ENCODE results near the gene TMBIM6.

DNA sequence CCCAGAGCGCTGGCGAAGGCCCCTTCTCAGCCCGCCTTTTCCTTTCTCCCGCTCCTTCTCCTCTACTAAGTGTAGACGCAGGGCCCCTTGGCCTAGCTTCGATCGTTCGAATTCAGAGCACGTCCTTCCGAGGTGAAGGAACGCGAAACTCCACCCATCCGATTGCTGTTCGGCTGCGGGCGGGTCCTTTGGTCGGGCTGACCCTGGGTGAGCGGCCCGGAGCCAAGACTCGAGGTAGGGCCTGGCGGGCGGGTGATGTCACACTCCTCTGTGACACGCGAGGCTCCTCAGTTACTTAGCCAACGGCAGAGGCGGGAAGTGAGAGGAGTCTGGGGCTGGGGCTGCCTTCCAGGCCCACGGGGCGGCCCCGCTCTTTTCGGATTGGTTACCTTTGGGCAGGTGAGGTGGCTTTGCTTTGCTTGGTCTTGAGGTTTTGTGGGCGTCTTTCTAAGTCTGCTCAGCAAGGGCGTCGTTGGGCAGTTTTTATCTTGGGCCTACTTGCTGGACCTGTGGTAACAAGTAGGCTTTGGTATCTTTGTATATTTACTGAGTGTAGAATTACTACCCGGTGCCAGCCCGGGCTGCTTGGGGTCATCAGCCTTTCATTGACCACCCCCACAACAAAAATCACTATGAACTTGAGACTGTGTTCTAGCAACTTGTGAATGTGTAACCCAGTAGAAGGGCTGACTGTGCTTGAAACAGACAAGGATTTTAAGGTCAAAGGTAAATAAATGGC, 694 bp downstream of the TMBIM6 start:
- TF ChIP-seq, protein P1, sequence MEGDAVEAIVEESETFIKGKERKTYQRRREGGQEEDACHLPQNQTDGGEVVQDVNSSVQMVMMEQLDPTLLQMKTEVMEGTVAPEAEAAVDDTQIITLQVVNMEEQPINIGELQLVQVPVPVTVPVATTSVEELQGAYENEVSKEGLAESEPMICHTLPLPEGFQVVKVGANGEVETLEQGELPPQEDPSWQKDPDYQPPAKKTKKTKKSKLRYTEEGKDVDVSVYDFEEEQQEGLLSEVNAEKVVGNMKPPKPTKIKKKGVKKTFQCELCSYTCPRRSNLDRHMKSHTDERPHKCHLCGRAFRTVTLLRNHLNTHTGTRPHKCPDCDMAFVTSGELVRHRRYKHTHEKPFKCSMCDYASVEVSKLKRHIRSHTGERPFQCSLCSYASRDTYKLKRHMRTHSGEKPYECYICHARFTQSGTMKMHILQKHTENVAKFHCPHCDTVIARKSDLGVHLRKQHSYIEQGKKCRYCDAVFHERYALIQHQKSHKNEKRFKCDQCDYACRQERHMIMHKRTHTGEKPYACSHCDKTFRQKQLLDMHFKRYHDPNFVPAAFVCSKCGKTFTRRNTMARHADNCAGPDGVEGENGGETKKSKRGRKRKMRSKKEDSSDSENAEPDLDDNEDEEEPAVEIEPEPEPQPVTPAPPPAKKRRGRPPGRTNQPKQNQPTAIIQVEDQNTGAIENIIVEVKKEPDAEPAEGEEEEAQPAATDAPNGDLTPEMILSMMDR (IDR thresholded peaks at IDR 0.05 in 8 of 11, conservative IDR thresholded peaks at IDR 0.05 in 3 of 11): no peak
- peak in 1 of 3 donors; percentile 43 for TF ChIP-seq POLR2AphosphoS5 (IDR thresholded peaks at IDR 0.05)
- no peak for TF ChIP-seq POLR2A (IDR thresholded peaks at IDR 0.05)
